Trophoblast cell (in vitro differentiated cells and primary cell): Measurements from ENCODE around the gene GCN1.
A peak's percentile ranks its signal among the peaks of the same experiment; 100 is the strongest.
"Not testable (repeated sequence)": the region's sequence is repeated elsewhere in the genome, so short reads cannot be mapped to it uniquely, and the experiment has no call there.

ENCODE experiments used
- DNase-seq, 2 donors: peaks; one replicate each; pipeline ENCODE4 v3.0.0-alpha.2; 2016
- H2AFZ ChIP-seq: 2 replicates; pipeline ENCODE4 v1.6.1; 2013; ENCODE audit warnings: low read length, moderate library complexity, mild to moderate bottlenecking; ENCODE audit not compliant: insufficient read depth, poor library complexity
- H2AK5ac ChIP-seq: 2 replicates; pipeline ENCODE4 v1.6.1; 2013; ENCODE audit warnings: mild to moderate bottlenecking, low read length
- H2BK120ac ChIP-seq: 2 replicates; pipeline ENCODE4 v1.6.1; 2013; ENCODE audit warnings: low read length, mild to moderate bottlenecking, moderate library complexity; ENCODE audit not compliant: insufficient read depth, poor library complexity
- H2BK12ac ChIP-seq: 2 replicates; pipeline ENCODE4 v1.6.1; 2013; ENCODE audit warnings: mild to moderate bottlenecking, low read length, moderate library complexity
- H2BK5ac ChIP-seq: 2 replicates; pipeline ENCODE4 v1.6.1; 2013; ENCODE audit warnings: low read length, low read depth, moderate library complexity, mild to moderate bottlenecking; ENCODE audit not compliant: poor library complexity
- H3K14ac ChIP-seq: 2 replicates; pipeline ENCODE4 v1.6.1; 2013; ENCODE audit warnings: mild to moderate bottlenecking, low read length
- H3K18ac ChIP-seq: 2 replicates; pipeline ENCODE4 v1.6.1; 2013; ENCODE audit warnings: mild to moderate bottlenecking, low read length
- H3K23ac ChIP-seq: 2 replicates; pipeline ENCODE4 v1.6.1; 2013; ENCODE audit warnings: low read length
- H3K27ac ChIP-seq: 2 replicates; pipeline ENCODE4 v1.5.1; 2013; ENCODE audit warnings: low read depth, mild to moderate bottlenecking, inconsistent platforms, low read length, moderate library complexity
- H3K27me3 ChIP-seq: 2 replicates; pipeline ENCODE4 v1.6.1; 2013; ENCODE audit warnings: inconsistent platforms, mild to moderate bottlenecking, low read length, moderate library complexity; ENCODE audit not compliant: insufficient read depth
- H3K36me3 ChIP-seq, 2 experiments: 1 replicate in 1 of 2; 2 replicates in 1 of 2; pipeline ENCODE4 v1.6.1; 2013; ENCODE audit warnings: low read length in 2 of 2, mild to moderate bottlenecking in 2 of 2, moderate library complexity in 1 of 2; ENCODE audit not compliant: insufficient read depth in 2 of 2, control insufficient read depth in 1 of 2
- H3K4ac ChIP-seq: 2 replicates; pipeline ENCODE4 v1.6.1; 2013; ENCODE audit warnings: low read depth, mild to moderate bottlenecking, low read length, moderate library complexity
- H3K4me1 ChIP-seq, 2 experiments: 1 replicate in 1 of 2; 2 replicates in 1 of 2; pipeline ENCODE4 v1.6.1; 2013; ENCODE audit warnings: low read length in 2 of 2, mild to moderate bottlenecking in 2 of 2, moderate library complexity in 1 of 2; ENCODE audit not compliant: insufficient read depth in 2 of 2, control insufficient read depth in 1 of 2
- H3K4me2 ChIP-seq: 2 replicates; pipeline ENCODE4 v1.6.1; 2013; ENCODE audit warnings: inconsistent platforms, mild to moderate bottlenecking, low read length, moderate library complexity
- H3K4me3 ChIP-seq: 2 replicates; pipeline ENCODE4 v1.5.1; 2013; ENCODE audit warnings: mild to moderate bottlenecking, low read depth, low read length, inconsistent platforms
- H3K79me1 ChIP-seq: one replicate; pipeline ENCODE4 v1.6.1; 2013; ENCODE audit warnings: low read length
- H3K79me2 ChIP-seq: 2 replicates; pipeline ENCODE4 v1.6.1; 2013; ENCODE audit warnings: low read length, mild to moderate bottlenecking; ENCODE audit not compliant: control insufficient read depth, insufficient read depth, poor library complexity
- H3K9ac ChIP-seq: 2 replicates; pipeline ENCODE4 v1.6.1; 2013; ENCODE audit warnings: mild to moderate bottlenecking, low read length
- H3K9me3 ChIP-seq: 2 replicates; pipeline ENCODE4 v1.6.1; 2013; ENCODE audit warnings: low read depth, mild to moderate bottlenecking, control low read depth, inconsistent platforms, low read length; ENCODE audit not compliant: insufficient read depth
- H4K12ac ChIP-seq: 2 replicates; pipeline ENCODE4 v1.6.1; 2013; ENCODE audit warnings: low read depth, mild to moderate bottlenecking, low read length, moderate library complexity
- H4K8ac ChIP-seq: 2 replicates; pipeline ENCODE4 v1.6.1; 2013; ENCODE audit warnings: low read depth, mild to moderate bottlenecking, low read length, moderate library complexity
- H4K91ac ChIP-seq: one replicate; pipeline ENCODE4 v1.6.1; 2013; ENCODE audit warnings: low read depth, mild to moderate bottlenecking, low read length, moderate library complexity
- WGBS: extraction: QIAGEN DNeasy Blood & Tissue Kit; methylation state at CpG from one replicate; pipeline ENCODE4 v1.1.7; 2013; ENCODE audit warnings: missing lambda C conversion rate; ENCODE audit not compliant: insufficient read length, insufficient coverage; ENCODE audit errors: extremely low coverage; 5-methylcytosine and 5-hydroxymethylcytosine counted together

GCN1 gene

DNA sequence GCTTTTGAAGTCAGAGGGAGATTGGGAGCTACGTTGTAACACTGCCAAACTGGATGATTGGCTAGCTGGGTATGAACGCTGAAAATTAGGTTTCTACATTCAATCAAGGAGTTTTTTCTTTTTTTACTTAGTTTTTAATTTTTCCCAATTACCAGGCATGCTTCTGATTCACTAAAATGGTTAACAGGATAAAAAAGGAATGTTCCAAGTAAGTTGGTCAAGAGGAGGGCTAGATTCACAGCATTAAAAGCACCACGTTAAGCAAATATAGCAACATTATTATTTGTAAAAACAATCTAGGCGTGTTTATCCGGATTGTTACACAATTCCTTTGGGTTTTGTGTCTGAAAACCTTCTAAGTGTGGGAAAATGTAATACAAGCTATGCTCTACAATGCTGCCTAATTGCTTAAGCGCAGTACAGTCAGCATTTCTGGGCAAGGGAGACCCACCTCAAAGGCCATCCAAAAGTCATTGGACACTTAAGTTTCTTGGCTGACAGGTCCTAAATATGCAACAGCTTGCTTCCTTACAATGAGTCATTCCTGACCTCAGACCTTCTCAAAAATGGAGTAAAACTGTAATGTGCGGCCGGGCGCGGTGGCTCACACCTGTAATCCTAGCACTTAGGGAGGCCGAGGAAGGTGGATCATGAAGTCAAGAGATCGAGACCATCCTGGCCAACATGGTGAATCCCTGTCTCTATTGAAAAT is 5.2 kb upstream of the GCN1 start:
- no peak overlapping the region for H2AK5ac ChIP-seq
- H3K4me2 ChIP-seq, result peak overlapping the region; percentile 58
- no peak overlapping the region for H3K14ac ChIP-seq
- peak overlapping the region; percentile 45 for H3K27ac ChIP-seq
- DNase-seq, result peak; percentile 51 to 69
- no CpG with 5 or more reads among the region's 12 CpGs for WGBS
- H4K12ac ChIP-seq, result no peak overlapping the region
- no peak overlapping the region for H3K18ac ChIP-seq
- peak overlapping the region; percentile 88 for H3K9ac ChIP-seq
- no peak overlapping the region for H4K91ac ChIP-seq
- no peak overlapping the region for H2AFZ ChIP-seq
- H3K36me3 ChIP-seq, result peaks cover 30 to 39% of the 10 kb centered on the region in 2 experiments
- no peak overlapping the region for H3K23ac ChIP-seq
- peaks cover 14% of the 10 kb centered on the region for H3K79me1 ChIP-seq
- no peaks in the 10 kb centered on the region for H3K27me3 ChIP-seq
- no peak overlapping the region for H2BK120ac ChIP-seq
- H2BK12ac ChIP-seq, result no peak overlapping the region
- H2BK5ac ChIP-seq, result no peak overlapping the region
- peaks cover 4 to 14% of the 10 kb centered on the region in 2 experiments for H3K4me1 ChIP-seq
- no peaks in the 10 kb centered on the region for H3K9me3 ChIP-seq
- H3K4me3 ChIP-seq, result peak overlapping the region; percentile 96
- peaks cover 11% of the 10 kb centered on the region for H3K79me2 ChIP-seq
- H4K8ac ChIP-seq, result no peak overlapping the region
- peak overlapping the region; percentile 91 for H3K4ac ChIP-seq

DNA sequence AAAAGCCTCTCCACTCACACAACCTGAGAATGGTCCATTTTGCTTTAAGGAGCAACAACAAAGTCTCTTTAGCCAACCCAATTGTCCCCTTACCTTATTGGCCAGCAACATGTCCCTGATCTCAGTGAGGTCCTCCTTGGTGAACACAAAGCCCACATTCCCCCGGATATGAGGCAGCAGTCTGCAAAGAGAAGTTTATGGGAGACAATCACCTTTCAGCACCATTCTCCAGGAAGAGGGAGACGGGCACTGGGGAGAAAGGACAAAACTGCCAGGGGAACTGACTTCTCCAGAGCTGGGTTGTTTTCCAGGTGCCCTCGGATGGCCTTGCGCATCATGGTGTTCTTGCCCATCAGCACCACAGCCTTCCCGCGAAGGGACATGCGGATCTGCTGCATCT is 4.5 kb upstream of the GCN1 start:
- Histone ChIP-seq H4K12ac (no peak overlapping the region), H3K4ac (peak overlapping the region; percentile 15), H3K23ac (no peak overlapping the region), H2BK12ac (no peak overlapping the region), H2AK5ac (no peak overlapping the region), H2BK120ac (no peak overlapping the region), H3K14ac (no peak overlapping the region), H3K9me3 (no peaks in the 10 kb centered on the region), H2BK5ac (no peak overlapping the region), H3K4me3 (no peak overlapping the region), H3K27me3 (no peaks in the 10 kb centered on the region), H3K36me3 (peaks cover 30 to 39% of the 10 kb centered on the region in 2 experiments), H4K91ac (no peak overlapping the region), H3K9ac (peak overlapping the region; percentile 45), H3K4me1 (peaks cover 4 to 14% of the 10 kb centered on the region in 2 experiments), H3K4me2 (peak overlapping the region; percentile 58), H4K8ac (no peak overlapping the region), H3K18ac (no peak overlapping the region), H3K79me1 (peaks cover 21% of the 10 kb centered on the region), H3K79me2 (peaks cover 18% of the 10 kb centered on the region), H2AFZ (no peak overlapping the region), H3K27ac (no peak overlapping the region)
- no peak for DNase-seq
- no CpG with 5 or more reads among the region's 7 CpGs for WGBS

DNA sequence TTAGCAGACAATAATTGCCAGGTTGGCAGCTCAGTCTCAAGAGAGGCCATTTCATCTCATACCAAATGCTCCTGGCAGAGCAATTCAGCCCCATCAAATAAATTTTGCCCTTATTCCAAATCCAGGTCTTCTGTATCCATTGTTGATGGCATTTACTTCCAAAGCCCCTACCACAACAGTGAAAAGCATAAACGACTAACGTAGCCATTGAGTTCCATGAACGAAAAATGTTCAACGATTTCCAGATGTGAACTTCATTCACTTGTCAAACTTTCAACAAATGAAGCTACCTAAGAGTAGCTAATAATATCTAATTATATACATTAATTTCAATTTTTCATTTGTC is 3.0 kb upstream of the GCN1 start:
- DNase-seq, result no peak
- Histone ChIP-seq H3K4me2 (no peak overlapping the region), H3K79me1 (peaks cover 21% of the 10 kb centered on the region), H2BK5ac (no peak overlapping the region), H3K79me2 (peaks cover 18% of the 10 kb centered on the region), H3K9me3 (no peaks in the 10 kb centered on the region), H3K9ac (no peak overlapping the region), H4K8ac (no peak overlapping the region), H3K4me1 (peaks cover 4 to 19% of the 10 kb centered on the region in 2 experiments), H3K27me3 (no peaks in the 10 kb centered on the region), H4K12ac (no peak overlapping the region), H3K23ac (no peak overlapping the region), H2AK5ac (no peak overlapping the region), H3K27ac (no peak overlapping the region), H3K36me3 (peaks cover 30 to 39% of the 10 kb centered on the region in 2 experiments), H3K4ac (no peak overlapping the region), H3K4me3 (no peak overlapping the region), H3K14ac (no peak overlapping the region), H2AFZ (no peak overlapping the region), H3K18ac (no peak overlapping the region), H2BK12ac (no peak overlapping the region), H4K91ac (no peak overlapping the region), H2BK120ac (no peak overlapping the region)
- no CpG with 5 or more reads among the region's 4 CpGs for WGBS

DNA sequence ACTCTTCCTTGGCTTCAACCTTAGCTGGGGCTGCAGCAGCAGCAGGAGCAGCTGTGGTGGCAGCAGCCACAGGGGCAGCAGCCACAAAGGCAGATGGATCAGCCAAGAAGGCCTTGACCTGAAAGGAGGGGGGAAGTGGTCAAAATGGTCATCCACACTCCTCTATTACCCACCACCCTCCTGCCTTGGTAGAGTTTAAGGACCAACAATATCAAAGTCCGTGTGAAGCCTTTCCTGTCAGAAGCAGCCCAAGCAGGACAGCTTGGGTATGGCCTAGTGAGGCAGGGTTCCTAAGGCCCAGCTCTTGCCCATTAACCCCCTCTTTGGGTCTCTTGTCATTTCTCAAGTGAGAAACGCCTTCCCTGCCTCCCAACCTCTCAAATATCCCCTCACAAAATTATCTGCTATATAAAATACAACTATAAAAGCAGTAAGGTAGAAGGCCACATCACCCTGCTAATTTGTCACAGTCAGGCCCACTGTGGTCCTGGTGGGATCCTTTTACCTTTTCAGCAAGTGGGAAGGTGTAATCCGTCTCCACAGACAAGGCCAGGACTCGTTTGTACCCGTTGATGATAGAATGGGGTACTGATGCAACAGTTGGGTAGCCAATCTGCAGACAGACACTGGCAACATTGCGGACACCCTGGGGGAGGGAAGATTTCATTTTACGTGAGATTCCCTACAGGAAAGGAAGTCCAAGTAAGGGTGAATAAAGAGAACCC is 2.5 kb upstream of the GCN1 start:
- H3K79me1 ChIP-seq, result peaks cover 21% of the 10 kb centered on the region
- not testable (repeated sequence) for H2BK12ac ChIP-seq, H3K27me3 ChIP-seq, DNase-seq, H3K4me2 ChIP-seq, H2AFZ ChIP-seq, H3K4me3 ChIP-seq, H3K4ac ChIP-seq, H2AK5ac ChIP-seq, H3K9ac ChIP-seq, H3K18ac ChIP-seq, H3K9me3 ChIP-seq, H3K23ac ChIP-seq, H3K27ac ChIP-seq, H4K91ac ChIP-seq, H4K12ac ChIP-seq, H3K14ac ChIP-seq, H2BK120ac ChIP-seq, H2BK5ac ChIP-seq, H4K8ac ChIP-seq
- H3K79me2 ChIP-seq, result peaks cover 18% of the 10 kb centered on the region
- H3K4me1 ChIP-seq, result peaks cover 4 to 19% of the 10 kb centered on the region in 2 experiments
- H3K36me3 ChIP-seq, result peaks cover 30 to 39% of the 10 kb centered on the region in 2 experiments
- no CpG with 5 or more reads among the region's 7 CpGs for WGBS
